ENCODE results near the gene EXOC1L.

EXOC1L gene

GRCh38 chr4:55884093-55884850, 64.7 kb downstream of the EXOC1L start:
- no peak for DNase-seq (ENCODE audit: low spot score)

DNA sequence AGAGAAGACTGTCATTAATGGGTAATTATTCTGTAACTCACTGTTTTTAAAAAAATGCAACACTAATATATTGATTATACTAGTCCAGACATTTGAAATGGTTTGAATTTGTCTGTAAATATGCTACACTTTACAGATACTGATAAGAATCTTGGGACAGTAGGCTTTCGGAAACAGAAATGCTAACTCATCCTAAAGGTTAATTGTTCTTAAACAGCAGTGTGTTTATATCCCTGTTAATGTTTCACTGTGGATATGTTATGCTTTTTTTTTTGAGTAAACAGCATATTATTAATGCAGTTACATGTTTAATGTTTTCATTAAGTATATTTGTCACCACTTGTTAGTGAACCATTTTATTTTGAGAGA, 65.2 kb downstream of the EXOC1L start:
- DNase-seq (ENCODE audit: low spot score), result no peak
